Testis (tissue), 3 donors: ENCODE data around the gene PDYN. TPM values are rescaled to one million over a fixed set of nuclear protein-coding genes. Genes with fewer than 3 reads are reported as not detected.

Experiments
- DNase-seq: peaks from one replicate; pipeline ENCODE4 v3.0.0-alpha.2; 2019
- H3K27ac ChIP-seq, 2 donors: fragments of 200-600 bp; sonication (generic); one replicate each; pipeline ENCODE4 v1.5.1; 2019
- H3K27me3 ChIP-seq: fragments of 200-600 bp; sonication (generic); one replicate; pipeline ENCODE4 v1.5.1; 2019
- H3K36me3 ChIP-seq: fragments of 200-600 bp; sonication (generic); one replicate; pipeline ENCODE4 v1.5.1; 2017; ENCODE audit warnings: low read depth; ENCODE audit errors: missing control alignments
- H3K4me1 ChIP-seq: fragments of 200-600 bp; sonication (generic); one replicate; pipeline ENCODE4 v1.5.1; 2019
- H3K4me3 ChIP-seq, 2 donors: fragments of 200-600 bp; sonication (generic); one replicate each; pipeline ENCODE4 v1.5.1; 2017 to 2019
- H3K9me3 ChIP-seq: fragments of 200-600 bp; sonication (generic); one replicate; pipeline ENCODE4 v1.5.1; 2017
- CTCF ChIP-seq, 3 experiments: fragments of 450-650 bp in 2 of 3; fragments of 200-600 bp in 1 of 3; sonication (generic) in 1 of 3; IDR thresholded peaks; one replicate each; pipeline ENCODE4 v1.5.1; 2016 to 2019; ENCODE audit warnings: antibody characterized with exemption in 3 of 3, mild to moderate bottlenecking in 2 of 3, moderate library complexity in 1 of 3
- POLR2A ChIP-seq: fragments of 450-650 bp; IDR thresholded peaks from one replicate; pipeline ENCODE4 v1.6.1; 2017; ENCODE audit warnings: antibody characterized with exemption, mild to moderate bottlenecking, moderate library complexity
- WGBS, 2 donors: methylation state at CpG; one replicate each; pipeline ENCODE4 v1.1.5; 2018; 5-methylcytosine and 5-hydroxymethylcytosine counted together
- intact Hi-C: fragments of 100-400 bp; cut with DNase I; formaldehyde crosslinking; loops from one replicate; pipeline ENCODE4 v1.15.1; 2023; ENCODE audit warnings: low total_unique reads
- polyA plus RNA-seq: library from polyadenylated mRNA; stranded (reverse); fragments of 350-450 nt; fragmentation: Illumina TruSeq; extraction: RNeasy Lipid Tissue Mini Kit (QIAGEN cat#74804); gene quantifications from one replicate; pipeline ENCODE4 v1.2.3, GENCODE V29; 2014; ENCODE audit warnings: low read depth, low replicate concordance; ENCODE audit not compliant: insufficient read depth
- total RNA-seq, 2 donors: library from RNA; depleted of rRNA; stranded (reverse); fragments of >200 nt; gene quantifications; one replicate each; pipeline ENCODE4 v1.2.3, GENCODE V29; 2016

Gene PDYN
- total and polyA plus RNA-seq, 3 donors from 2014 or later = 1.6 to 5.2 (median 4.2) TPM

GRCh38 chr20:1961374-1961773 lies 32.5 kb downstream of the PDYN start:
- Histone ChIP-seq H3K27me3 (no peaks in the 10 kb centered on the region), H3K27ac (no peak overlapping the region), H3K4me1 (peaks cover 5% of the 10 kb centered on the region), H3K36me3 (no peaks in the 10 kb centered on the region), H3K4me3 (no peak overlapping the region), H3K9me3 (no peaks in the 10 kb centered on the region)
- WGBS, 2 donors = 90 to 96% methylated on average over 5 of the region's 5 CpGs
- no peak for DNase-seq
- no peak for TF ChIP-seq POLR2A
- TF ChIP-seq CTCF (IDR thresholded peaks at IDR 0.05) = no peak
- intact Hi-C loops = no loop called here

- Histone ChIP-seq H3K4me1 (peaks cover 4% of the 10 kb centered on the region), H3K36me3 (no peaks in the 10 kb centered on the region), H3K9me3 (no peaks in the 10 kb centered on the region), H3K27ac (no peak overlapping the region), H3K4me3 (no peak overlapping the region), H3K27me3 (no peaks in the 10 kb centered on the region)
- intact Hi-C loops = no loop called here
- TF ChIP-seq POLR2A (no peak), CTCF (IDR thresholded peaks at IDR 0.05) (no peak)
- no peak for DNase-seq
- WGBS, 2 donors = 85 to 90% methylated on average over 2 of the region's 2 CpGs
Observed at GRCh38 chr20:1959156-1959555, 34.7 kb downstream of the PDYN start.

GRCh38 chr20:1958426-1958825 lies 35.4 kb downstream of the PDYN start:
- Histone ChIP-seq H3K27me3 (no peaks in the 10 kb centered on the region), H3K9me3 (no peaks in the 10 kb centered on the region), H3K36me3 (no peaks in the 10 kb centered on the region), H3K4me1 (peaks cover 4% of the 10 kb centered on the region), H3K4me3 (no peak overlapping the region), H3K27ac (no peak overlapping the region)
- TF ChIP-seq CTCF (IDR thresholded peaks at IDR 0.05) = no peak
- TF ChIP-seq POLR2A = no peak
- DNase-seq = no peak
- 72 to 85% methylated on average over 2 of the region's 2 CpGs for WGBS, 2 donors
- intact Hi-C loops = no loop called here

GRCh38 chr20:1955217-1955616 lies 38.6 kb downstream of the PDYN start:
- DNase-seq = no peak
- TF ChIP-seq CTCF (IDR thresholded peaks at IDR 0.05) (no peak), POLR2A (no peak)
- WGBS, 2 donors = 36 to 38% methylated on average over 8 of the region's 8 CpGs
- Histone ChIP-seq H3K36me3 (no peaks in the 10 kb centered on the region), H3K4me3 (no peak overlapping the region), H3K27ac (no peak overlapping the region), H3K9me3 (no peaks in the 10 kb centered on the region), H3K27me3 (no peaks in the 10 kb centered on the region), H3K4me1 (peaks cover 4% of the 10 kb centered on the region)
- intact Hi-C loops = no loop called here

- H3K27ac ChIP-seq = no peak overlapping the region
- H3K4me1 ChIP-seq = peaks cover 12% of the 10 kb centered on the region
- H3K9me3 ChIP-seq = no peaks in the 10 kb centered on the region
- no peaks in the 10 kb centered on the region for H3K27me3 ChIP-seq
- H3K36me3 ChIP-seq = no peaks in the 10 kb centered on the region
- intact Hi-C loops = no loop called here
- 95 to 97% methylated on average over 5 of the region's 5 CpGs for WGBS, 2 donors
- H3K4me3 ChIP-seq = no peak overlapping the region
- no peak for TF ChIP-seq CTCF (IDR thresholded peaks at IDR 0.05)
- TF ChIP-seq POLR2A = no peak
- DNase-seq = no peak
Observed at GRCh38 chr20:1953621-1954020, 40.2 kb downstream of the PDYN start.
